Kidney tubule cell (primary cell): ENCODE data around the gene SETD5.

Experiments used
- DNase-seq: peaks from one replicate; pipeline ENCODE4 v3.0.0-alpha.2; 2018; ENCODE audit warnings: low spot score

Gene SETD5

GRCh38 chr3:9409981-9410854 is 12.8 kb downstream of the SETD5 start:
- no peak for DNase-seq

DNA sequence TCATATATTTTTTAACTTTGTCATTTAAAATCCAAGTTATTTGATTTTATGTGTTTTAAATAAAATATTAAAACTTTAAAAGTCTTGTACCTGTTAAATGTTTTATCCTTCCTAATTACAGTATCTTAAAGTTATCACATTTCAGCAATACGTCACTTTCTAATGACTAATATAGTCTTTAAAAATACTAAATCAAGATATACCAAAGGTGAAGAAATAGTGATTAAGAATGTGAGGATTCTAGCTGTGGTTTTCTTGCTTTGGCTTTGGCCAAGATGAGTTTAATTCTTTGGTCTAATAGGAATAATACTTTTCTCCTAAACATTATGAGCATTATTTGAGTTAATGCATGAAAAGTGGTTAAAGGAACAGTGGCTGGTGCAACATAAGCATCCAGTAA is 13.9 kb downstream of the SETD5 start:
- DNase-seq: no peak

DNA sequence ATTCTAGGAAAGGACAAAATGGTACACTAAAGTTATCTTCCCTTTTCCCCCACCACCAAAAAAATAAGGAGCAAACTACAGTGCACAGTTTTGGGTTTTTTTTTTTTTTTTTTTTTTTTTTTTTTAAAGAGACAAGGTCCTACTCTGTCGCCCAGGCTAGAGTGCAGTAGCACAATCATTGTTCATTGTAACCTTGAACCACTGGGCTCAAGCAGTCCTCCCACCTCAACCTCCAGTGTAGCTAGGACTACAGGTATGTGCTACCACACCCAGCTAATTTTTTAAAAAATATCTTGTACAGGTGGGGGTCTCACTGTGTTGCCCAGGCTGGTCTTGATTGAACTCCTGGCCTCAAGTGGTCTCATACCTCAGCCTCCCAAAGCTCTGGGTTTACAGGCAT is 14.9 kb downstream of the SETD5 start:
- DNase-seq: no peak

DNA sequence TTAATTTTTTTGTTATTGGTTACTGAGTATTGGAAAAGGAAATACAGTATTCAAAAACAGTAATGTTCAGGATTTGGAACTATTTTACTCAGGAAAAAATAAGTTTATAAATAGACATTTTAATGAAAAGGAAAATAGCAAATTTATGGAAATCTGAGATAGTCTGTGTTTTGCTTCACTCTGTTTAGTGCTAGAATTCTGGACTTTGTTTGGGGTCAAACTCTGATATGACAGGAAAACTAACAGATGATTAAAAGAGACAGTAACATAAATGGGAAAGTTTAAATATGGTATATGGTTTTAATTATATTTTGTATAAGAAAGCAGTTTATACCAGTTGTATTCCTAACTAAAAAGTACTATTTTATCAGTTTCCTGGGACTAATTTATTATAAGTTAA is 17.4 kb downstream of the SETD5 start:
- DNase-seq: no peak

DNA sequence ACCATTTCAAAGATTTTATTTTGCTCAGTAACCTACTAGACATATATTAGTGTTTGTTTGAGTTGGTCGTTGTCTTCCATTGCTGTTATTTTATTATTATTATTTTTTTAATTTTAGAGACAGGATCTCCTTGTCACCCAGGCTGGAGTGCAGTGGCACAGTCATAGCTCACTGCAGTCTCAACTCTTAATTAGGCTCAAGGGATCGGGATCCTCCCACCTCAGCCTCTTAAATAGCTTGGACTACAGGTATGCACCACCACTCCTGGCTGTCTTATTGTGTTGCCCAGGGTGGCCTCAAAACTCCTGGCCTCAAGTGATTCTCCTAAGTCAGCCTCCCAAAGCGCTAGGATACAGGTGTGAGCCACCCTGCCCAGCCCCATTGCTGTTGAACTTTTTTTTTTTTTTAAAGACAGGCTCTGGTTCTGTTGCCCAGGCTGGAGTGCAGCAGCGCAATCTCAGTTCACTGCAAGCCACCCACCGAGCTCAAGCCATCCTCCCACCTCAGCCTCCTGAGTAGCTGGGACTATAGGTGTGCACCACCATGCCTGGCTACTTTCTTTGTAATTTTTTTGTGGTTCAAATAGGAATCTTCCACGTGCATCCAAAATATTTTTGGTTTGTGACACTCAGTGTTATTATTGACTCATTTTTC is 18.2 kb downstream of the SETD5 start:
- no peak for DNase-seq

GRCh38 chr3:9416139-9416780 is 18.8 kb downstream of the SETD5 start:
- no peak for DNase-seq

DNA sequence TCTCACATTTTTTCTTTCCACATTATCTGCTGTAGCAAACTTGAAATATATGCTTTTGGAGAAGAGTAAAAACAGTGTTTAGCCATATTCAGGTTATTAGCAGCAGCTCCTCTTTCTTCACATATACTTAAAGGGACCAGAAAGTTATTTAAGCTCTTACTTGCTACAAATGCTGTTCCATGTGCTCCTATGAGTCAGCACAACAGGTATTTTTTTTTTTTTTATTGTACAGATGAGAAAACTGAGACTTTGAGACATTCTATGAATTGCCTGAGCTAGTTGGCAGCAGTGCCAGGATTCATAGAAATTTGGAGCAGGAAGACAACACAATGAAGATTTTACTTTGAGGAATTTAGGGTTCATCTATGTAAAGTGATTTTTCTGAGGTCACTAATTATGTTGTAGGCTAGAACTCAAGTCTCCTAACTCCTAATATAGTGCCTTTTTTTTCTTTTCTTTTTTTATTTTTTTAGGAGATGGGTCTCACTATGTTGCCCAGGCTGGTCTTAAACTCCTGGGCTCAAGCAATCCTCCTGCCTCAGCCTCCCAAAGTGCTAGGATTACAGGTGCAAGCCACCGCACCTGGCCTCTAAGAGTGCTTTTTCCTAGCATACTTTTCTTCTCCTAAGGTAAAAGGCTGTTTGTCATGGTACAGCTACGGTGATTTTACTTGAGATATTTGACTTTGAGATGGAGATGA is 23.6 kb downstream of the SETD5 start:
- peak; percentile 40 for DNase-seq

DNA sequence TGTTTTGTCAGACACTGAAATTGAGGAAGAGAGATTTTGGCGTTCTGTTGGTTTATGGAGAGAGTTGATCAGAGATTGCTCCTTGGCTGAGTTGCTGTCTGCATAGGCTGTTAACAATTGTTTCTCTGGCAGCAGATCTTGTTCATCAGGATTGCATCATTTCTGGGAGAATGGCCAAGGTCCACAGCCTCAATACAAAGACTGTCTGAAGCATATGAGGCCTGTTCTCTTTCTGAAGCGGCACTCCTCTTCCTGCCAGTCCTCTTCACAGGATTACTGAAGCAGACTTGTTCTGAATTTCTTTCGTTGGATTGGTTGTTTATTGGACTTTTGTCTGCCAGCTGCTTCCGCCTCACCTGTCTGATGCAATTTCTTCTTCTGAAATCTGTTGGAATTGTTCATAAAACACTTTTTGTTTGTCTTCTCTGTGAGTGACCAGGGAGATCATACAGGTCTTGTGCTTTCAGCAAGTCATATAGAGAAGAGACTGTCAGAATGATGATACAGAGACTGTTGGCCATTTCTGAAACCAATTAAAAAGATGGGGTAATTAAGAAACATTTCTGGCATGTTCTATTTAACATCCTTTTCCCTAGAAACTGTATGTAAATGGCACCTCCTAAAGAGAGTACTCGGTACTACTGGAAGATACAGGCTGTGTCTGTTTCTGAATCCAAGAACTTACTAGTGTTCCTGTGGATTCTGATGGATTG is 25.5 kb downstream of the SETD5 start:
- peak; percentile 91 for DNase-seq

DNA sequence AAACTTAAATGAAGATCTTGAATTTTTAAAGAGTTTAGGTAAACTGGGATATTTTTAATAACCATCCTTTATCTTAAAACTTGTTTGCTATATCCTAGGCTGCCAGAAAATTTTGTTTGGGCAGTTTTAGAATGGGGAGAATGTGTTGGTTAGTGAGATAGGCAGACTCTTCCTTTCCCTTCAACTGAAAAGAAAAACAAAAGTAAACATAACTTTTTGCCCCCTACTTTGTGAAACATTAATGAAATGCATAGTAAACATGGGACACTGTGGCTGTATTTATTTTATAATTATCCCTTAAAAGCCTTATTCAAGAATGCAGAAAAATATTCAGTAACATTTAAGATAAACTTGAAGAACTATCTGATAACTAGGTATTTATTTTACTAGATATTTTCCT is 31.0 kb downstream of the SETD5 start:
- DNase-seq: no peak

DNA sequence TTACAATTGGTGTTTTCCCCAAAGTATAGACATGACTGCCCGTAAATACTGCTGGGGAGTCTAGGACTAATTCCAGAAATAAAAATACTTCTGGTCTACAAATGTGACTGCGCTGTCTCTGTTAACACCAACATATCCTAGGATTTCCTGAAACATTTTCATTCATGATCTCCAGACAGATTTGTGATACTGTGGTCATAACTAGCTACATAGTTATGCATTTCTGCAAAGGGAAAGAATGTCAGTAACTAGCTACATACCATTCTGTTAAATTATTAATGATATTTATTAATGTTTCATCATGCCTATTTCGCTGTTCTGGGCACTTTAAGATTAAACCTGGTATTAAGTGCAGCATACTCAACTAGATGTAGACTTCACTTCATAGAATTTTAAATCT is 33.3 kb downstream of the SETD5 start:
- DNase-seq: peak; percentile 68

DNA sequence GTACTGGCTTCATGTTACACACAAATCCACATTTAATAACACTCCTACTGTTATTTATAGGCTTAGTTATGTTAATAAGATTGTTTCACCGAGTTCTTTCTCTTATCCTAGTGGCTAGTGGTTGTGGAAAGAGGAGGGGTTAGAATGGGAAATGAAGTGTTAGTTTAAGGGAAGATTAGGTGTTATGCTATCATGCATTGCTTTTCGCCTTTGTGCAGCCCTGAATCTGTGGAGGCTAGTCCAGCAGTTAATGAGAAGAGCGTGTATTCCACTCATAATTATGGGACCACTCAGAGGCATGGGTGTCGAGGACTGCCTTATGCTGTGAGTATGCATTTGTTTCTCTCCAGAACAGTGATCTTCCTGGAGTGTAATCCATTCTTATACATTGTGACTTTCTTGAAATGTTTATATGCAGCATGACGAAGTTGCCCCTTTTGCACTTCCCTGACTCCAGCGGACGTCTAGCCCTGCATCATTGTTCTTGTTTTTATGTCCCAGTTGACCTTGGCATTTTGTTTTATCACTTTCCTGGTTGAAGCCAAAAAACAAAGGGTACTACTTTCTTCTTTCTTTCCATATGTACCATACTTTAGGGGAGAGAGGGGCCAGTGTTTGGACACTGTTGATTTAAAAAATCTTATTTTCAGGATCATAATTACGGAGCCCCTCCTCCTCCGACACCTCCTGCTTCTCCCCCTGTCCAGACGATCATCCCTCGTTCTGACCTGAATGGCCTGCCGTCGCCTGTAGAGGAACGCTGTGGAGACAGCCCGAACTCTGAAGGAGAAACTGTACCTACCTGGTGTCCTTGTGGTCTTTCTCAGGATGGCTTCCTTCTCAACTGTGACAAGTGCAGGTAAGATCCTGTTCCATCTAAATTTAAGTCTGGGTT is 36.5 kb downstream of the SETD5 start:
- DNase-seq: no peak

DNA sequence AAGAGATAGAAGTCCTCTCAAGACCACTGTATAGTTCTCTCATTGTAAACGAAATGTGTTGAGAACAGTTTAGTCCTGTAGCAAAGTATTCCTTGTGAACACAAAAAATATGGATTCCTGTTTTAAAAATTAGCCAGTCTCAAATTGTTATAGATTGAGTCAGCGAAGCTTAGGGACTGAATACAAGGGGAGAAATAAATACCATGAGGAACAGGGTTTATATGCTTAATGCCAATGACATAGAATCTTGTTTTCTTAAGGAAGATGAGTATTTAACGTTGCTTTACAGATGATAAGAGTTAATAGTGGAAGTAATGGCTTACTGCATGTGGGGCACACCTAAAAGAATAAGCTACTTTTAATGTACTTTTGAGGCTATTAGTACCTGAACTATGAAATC is 37.9 kb downstream of the SETD5 start:
- DNase-seq: no peak

DNA sequence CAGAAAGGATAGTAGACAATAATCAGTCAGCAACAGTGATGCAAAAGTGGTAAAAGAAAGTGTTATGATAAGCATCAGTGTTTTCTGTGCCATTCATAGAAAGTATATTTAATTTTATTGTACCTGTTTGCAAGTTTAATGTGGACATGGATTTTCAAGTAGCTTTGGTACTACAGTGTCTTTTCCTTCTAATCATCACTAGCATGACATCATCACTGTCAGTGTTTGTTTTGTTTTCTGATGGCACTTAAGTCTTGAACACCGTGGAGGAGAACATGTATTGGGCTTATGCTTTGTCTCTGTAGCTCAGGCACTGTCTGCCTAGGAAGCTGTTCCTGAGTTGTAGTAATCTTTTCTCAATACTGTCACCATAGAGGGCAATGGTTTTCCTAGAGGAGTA is 41.9 kb downstream of the SETD5 start:
- no peak for DNase-seq

GRCh38 chr3:9441501-9442221 is 44.2 kb downstream of the SETD5 start:
- DNase-seq: no peak

DNA sequence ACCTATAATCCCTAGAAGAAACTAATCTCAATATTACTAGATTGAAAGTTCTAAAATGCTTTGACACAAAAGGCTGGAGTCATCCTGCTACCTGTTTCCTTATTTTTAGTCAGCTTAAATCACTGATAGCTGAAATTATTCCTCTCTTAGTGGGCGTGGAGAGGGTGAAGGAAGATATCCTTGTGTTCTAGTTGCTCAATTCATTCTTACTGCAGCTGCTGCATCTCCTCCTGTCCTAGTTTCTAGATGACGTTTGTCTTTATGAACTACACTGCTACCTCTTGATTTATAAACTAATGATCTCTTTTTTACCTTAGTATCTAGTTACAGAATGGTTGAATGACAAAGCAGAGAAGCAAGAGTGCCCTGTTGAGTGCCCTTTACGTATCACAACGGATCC is 50.7 kb downstream of the SETD5 start:
- no peak for DNase-seq

- DNase-seq: peak; percentile 45
Measured at GRCh38 chr3:9448643-9449042, 51.2 kb downstream of the SETD5 start.

DNA sequence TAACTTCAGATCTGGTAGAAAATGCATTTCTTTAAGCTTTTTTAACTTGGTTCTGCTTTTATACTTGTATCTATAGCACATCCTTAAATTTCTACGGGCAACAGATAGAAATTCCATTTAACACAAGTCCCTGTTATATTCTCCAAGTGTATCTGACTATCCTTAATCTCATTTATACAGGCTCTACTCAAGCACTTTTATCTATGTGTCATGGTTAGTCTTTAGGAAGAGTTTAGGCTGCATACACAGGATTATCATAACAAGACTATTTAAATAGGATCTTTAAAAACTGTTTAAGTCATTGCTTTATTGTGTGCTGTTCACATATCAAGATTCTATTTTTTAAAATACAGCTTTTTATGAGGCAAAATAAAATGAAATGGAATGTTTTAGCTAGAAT is 52.7 kb downstream of the SETD5 start:
- DNase-seq: no peak

DNA sequence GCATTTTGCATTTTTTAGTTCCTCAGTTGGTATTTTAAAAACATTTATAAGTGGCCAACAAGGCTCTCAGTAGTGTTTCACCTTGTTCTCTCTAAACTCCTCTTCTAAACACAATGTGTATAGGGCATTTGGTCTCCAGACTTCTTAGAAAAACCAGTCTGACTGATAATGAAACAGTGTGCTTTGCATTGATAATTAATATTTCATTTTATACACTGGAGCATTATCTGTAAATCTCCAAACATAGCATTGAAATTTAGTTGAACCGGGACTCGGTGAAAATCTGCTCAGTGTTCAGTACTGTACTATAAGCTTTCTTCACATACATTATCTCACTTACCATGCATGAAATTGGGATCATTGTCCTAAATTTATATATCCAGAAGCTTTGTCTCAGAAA is 53.6 kb downstream of the SETD5 start:
- no peak for DNase-seq

DNA sequence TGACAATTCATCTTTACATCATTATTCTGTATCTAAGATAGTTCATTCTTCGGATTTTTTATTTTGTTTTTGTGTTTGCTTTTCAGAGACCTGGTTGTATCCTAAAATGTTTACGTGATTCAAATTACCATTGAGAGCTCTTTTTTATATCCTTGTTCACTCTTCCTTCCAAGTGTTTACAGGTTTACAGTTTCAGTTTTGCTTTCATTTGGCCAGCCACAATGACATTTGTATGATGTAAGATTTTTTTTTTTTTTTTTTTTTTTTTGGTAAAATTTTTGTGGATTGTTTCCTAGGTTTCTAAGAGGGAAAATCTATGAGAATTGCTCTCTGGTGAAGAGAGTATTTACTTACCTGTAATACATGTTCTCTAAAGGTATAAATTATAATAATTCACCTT is 55.0 kb downstream of the SETD5 start:
- DNase-seq: no peak

DNA sequence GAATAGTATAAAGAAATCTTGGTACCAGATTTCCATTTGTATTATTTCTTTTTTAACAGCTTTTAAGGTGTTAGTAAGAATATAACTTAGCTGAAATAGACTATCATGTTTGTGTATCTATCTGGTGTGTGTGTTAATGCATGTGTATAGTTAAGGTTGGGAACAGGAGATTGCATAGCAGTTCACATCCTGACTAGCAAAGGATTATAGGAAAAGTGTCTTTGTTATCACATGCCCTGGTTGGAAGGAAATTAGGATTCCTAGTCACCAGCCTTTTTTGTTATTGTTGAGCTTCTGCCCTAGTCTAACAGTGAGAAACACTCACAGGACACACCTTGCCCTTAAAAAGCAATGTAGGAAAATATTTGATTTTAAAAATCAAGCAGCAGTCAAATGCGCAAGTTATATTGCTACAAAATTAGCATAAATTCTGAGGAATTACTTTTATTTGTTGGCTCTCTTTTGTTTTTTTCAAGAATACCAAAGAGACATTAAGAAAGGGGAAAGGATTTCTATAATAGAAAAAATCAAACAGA is 58.2 kb downstream of the SETD5 start:
- no peak for DNase-seq
